Pons (tissue), 1 donor: ENCODE results near the gene SCD5.

Source experiments
- DNase-seq: peaks from one replicate; pipeline ENCODE4 v3.0.0-alpha.2; 2016; ENCODE audit warnings: low spot score

SCD5 gene

GRCh38 chr4:82588771-82589270, 209.8 kb downstream of the SCD5 start:
- DNase-seq = no peak

- no peak for DNase-seq
These were observed 210.6 kb downstream of the SCD5 start for GRCh38 chr4:82587826-82588540.

- DNase-seq = no peak
These were observed 212.7 kb downstream of the SCD5 start for GRCh38 chr4:82585690-82586435.

- DNase-seq = no peak
These were observed 213.7 kb downstream of the SCD5 start for GRCh38 chr4:82584931-82585330.

- no peak for DNase-seq
These were observed 214.6 kb downstream of the SCD5 start for GRCh38 chr4:82583897-82584587.

GRCh38 chr4:82579932-82580331, 218.7 kb downstream of the SCD5 start:
- DNase-seq = no peak
